K562 (cell line): Measurements from ENCODE around the gene ISY1.

Experiments used
- CHD2 ChIP-seq: IDR thresholded peaks from 2 replicates; pipeline ENCODE4 v1.6.1; 2011; ENCODE audit warnings: low read depth, low read length
- EZH2 ChIP-seq: IDR thresholded peaks from 2 replicates; pipeline ENCODE4 v1.6.1; 2012; ENCODE audit warnings: low read depth, mild to moderate bottlenecking, inconsistent platforms, low read length, borderline replicate concordance
- GATAD2A ChIP-seq: fragments of 450-650 bp; IDR thresholded peaks from 2 replicates; pipeline ENCODE4 v1.6.1; 2017
- LARP7 ChIP-seq: fragments of 450-650 bp; IDR thresholded peaks from 2 replicates; pipeline ENCODE4 v1.6.1; 2016
- MEF2A ChIP-seq: IDR thresholded peaks from 2 replicates; pipeline ENCODE4 v1.6.1; 2011; ENCODE audit warnings: low read depth, mild to moderate bottlenecking, low read length, moderate library complexity; ENCODE audit not compliant: control insufficient read depth
- PTBP1 ChIP-seq: fragments of 200-400 bp; formaldehyde crosslinking; IDR thresholded peaks from 2 replicates; pipeline ENCODE4 v1.6.1; 2017; ENCODE audit warnings: low read depth, low read length
- TBP ChIP-seq: optimal IDR thresholded peaks from 2 replicates; pipeline ENCODE3; 2011; ENCODE audit warnings: low read depth, low read length, improper control_type of control experiment
- TEAD1 ChIP-seq, 2 experiments: fragments of 450-650 bp in 1 of 2; sonication (generic) in 1 of 2; formaldehyde crosslinking; IDR thresholded peaks; 2 replicates each; pipeline versions ENCODE4 v1.4.0 to v1.8.0; 2020 to 2022; ENCODE audit warnings: mild to moderate bottlenecking in 2 of 2, missing genetic modification reagents in 1 of 2
- USF2 ChIP-seq: sonication (generic); formaldehyde crosslinking; IDR thresholded peaks from 2 replicates; pipeline ENCODE4 v1.5.0; 2020; ENCODE audit warnings: missing genetic modification reagents
- ZNF274 ChIP-seq: IDR thresholded peaks from 2 replicates; pipeline ENCODE4 v1.6.1; 2011; ENCODE audit warnings: low read depth, mild to moderate bottlenecking, low read length, moderate library complexity, borderline replicate concordance
- TF ChIP-seq, protein P1 (sequence below), 3 experiments: IDR thresholded peaks in 2 of 3; conservative IDR thresholded peaks in 1 of 3; 2 replicates each; pipeline ENCODE4 v1.5.1; 2011 to 2012; ENCODE audit warnings: low read length in 3 of 3, mild to moderate bottlenecking in 3 of 3, control low read depth in 2 of 3, improper control_type of control experiment in 1 of 3, inconsistent platforms in 1 of 3, low read depth in 1 of 3, mixed read lengths in 1 of 3, moderate library complexity in 1 of 3; ENCODE audit not compliant: insufficient read depth in 2 of 3
- TF ChIP-seq, protein P2 (sequence below), 2 experiments: fragments of 450-650 bp; formaldehyde crosslinking in 1 of 2; IDR thresholded peaks; 2 replicates each; pipeline versions ENCODE4 v1.4.0 to v1.6.1; 2014 to 2020; ENCODE audit warnings: mild to moderate bottlenecking in 2 of 2, borderline replicate concordance in 1 of 2, low read depth in 1 of 2

DNA sequence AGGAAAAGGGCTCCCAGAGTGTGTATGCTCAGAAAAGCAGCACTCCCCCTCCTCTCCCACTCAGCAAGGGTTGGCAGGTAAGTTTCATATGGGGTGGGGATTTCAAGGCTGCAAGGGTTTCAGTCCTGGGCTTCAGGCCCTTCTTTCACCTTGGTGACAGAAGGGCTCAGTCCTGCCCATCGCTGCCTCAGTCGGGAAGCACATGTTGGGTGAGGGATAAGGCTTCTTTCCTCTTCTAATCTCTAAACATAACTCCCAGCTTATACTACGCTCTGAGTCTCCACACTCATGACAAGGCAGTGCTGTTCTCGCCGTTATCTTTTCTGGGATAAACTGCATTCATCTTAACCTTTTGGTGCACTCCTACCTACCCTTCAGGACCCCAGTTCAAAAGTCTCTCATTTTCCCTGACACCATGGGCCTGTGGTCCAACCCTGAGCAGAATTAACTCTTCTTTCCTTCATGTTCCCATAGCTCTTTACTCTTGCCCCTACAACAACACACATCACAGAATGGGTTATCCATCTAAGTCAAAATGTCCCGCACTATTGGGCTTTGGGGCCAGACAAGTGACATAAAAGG lies 56.3 kb downstream of the ISY1 start:
- no peak for TF ChIP-seq TBP
- TF ChIP-seq, protein P1, sequence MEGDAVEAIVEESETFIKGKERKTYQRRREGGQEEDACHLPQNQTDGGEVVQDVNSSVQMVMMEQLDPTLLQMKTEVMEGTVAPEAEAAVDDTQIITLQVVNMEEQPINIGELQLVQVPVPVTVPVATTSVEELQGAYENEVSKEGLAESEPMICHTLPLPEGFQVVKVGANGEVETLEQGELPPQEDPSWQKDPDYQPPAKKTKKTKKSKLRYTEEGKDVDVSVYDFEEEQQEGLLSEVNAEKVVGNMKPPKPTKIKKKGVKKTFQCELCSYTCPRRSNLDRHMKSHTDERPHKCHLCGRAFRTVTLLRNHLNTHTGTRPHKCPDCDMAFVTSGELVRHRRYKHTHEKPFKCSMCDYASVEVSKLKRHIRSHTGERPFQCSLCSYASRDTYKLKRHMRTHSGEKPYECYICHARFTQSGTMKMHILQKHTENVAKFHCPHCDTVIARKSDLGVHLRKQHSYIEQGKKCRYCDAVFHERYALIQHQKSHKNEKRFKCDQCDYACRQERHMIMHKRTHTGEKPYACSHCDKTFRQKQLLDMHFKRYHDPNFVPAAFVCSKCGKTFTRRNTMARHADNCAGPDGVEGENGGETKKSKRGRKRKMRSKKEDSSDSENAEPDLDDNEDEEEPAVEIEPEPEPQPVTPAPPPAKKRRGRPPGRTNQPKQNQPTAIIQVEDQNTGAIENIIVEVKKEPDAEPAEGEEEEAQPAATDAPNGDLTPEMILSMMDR (IDR thresholded peaks at IDR 0.05 in 2 of 3, conservative IDR thresholded peaks at IDR 0.05 in 1 of 3; ENCODE audit: insufficient read depth in 2 of 3, low read depth in 1 of 3, low read length in 3 of 3), result no peak
- TF ChIP-seq PTBP1, result no peak
- TF ChIP-seq EZH2, result no peak
- TF ChIP-seq, protein P2, sequence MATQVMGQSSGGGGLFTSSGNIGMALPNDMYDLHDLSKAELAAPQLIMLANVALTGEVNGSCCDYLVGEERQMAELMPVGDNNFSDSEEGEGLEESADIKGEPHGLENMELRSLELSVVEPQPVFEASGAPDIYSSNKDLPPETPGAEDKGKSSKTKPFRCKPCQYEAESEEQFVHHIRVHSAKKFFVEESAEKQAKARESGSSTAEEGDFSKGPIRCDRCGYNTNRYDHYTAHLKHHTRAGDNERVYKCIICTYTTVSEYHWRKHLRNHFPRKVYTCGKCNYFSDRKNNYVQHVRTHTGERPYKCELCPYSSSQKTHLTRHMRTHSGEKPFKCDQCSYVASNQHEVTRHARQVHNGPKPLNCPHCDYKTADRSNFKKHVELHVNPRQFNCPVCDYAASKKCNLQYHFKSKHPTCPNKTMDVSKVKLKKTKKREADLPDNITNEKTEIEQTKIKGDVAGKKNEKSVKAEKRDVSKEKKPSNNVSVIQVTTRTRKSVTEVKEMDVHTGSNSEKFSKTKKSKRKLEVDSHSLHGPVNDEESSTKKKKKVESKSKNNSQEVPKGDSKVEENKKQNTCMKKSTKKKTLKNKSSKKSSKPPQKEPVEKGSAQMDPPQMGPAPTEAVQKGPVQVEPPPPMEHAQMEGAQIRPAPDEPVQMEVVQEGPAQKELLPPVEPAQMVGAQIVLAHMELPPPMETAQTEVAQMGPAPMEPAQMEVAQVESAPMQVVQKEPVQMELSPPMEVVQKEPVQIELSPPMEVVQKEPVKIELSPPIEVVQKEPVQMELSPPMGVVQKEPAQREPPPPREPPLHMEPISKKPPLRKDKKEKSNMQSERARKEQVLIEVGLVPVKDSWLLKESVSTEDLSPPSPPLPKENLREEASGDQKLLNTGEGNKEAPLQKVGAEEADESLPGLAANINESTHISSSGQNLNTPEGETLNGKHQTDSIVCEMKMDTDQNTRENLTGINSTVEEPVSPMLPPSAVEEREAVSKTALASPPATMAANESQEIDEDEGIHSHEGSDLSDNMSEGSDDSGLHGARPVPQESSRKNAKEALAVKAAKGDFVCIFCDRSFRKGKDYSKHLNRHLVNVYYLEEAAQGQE (IDR thresholded peaks at IDR 0.05; ENCODE audit: borderline replicate concordance), result no peak
- TF ChIP-seq, protein P2 (CRISPR knock-in tag; IDR thresholded peaks at IDR 0.05; ENCODE audit: low read depth), result no peak
- TF ChIP-seq CHD2, result no peak
- TF ChIP-seq TEAD1 (CRISPR knock-in tag; IDR thresholded peaks at IDR 0.05), result no peak
- no peak for TF ChIP-seq ZNF274
- no peak for TF ChIP-seq USF2 (CRISPR knock-in tag)
- TF ChIP-seq MEF2A, result no peak
- TF ChIP-seq LARP7, result no peak
- no peak for TF ChIP-seq GATAD2A
